Measurements from ENCODE around the gene SOHLH1. TPM values are rescaled to one million over a fixed set of nuclear protein-coding genes. Genes with fewer than 3 reads are reported as not detected.
"Not testable (repeated sequence)": the region's sequence is repeated elsewhere in the genome, so short reads cannot be mapped to it uniquely, and the experiment has no call there.

Gene SOHLH1
- total RNA-seq, 1 donor = not detected

- no peak overlapping the region for H3K4me3 ChIP-seq (ENCODE audit: low read depth, low read length)
- no peak for TF ChIP-seq CTCF (IDR thresholded peaks at IDR 0.05; ENCODE audit: insufficient read depth, low read depth, low read length)
- no peak for DNase-seq (ENCODE audit: low read depth)
Observed at GRCh38 chr9:135674977-135675376, 24.3 kb downstream of the SOHLH1 start.

GRCh38 chr9:135673941-135674340 lies 25.3 kb downstream of the SOHLH1 start:
- TF ChIP-seq CTCF (IDR thresholded peaks at IDR 0.05; ENCODE audit: insufficient read depth, low read depth, low read length) = no peak
- H3K4me3 ChIP-seq (ENCODE audit: low read depth, low read length) = no peak overlapping the region
- no peak for DNase-seq (ENCODE audit: low read depth)

GRCh38 chr9:135672786-135673185 lies 26.5 kb downstream of the SOHLH1 start:
- not testable (repeated sequence) for DNase-seq (ENCODE audit: low read depth); H3K4me3 ChIP-seq (ENCODE audit: low read depth, low read length)

GRCh38 chr9:135671591-135672041 lies 27.7 kb downstream of the SOHLH1 start:
- no peak for TF ChIP-seq CTCF (IDR thresholded peaks at IDR 0.05; ENCODE audit: insufficient read depth, low read depth, low read length)
- no peak overlapping the region for H3K4me3 ChIP-seq (ENCODE audit: low read depth, low read length)
- no peak for DNase-seq (ENCODE audit: low read depth)

- no peak for DNase-seq (ENCODE audit: low read depth)
- H3K4me3 ChIP-seq (ENCODE audit: low read depth, low read length) = no peak overlapping the region
- no peak for TF ChIP-seq CTCF (IDR thresholded peaks at IDR 0.05; ENCODE audit: insufficient read depth, low read depth, low read length)
Observed at GRCh38 chr9:135670721-135671590, 28.3 kb downstream of the SOHLH1 start.

- no peak for DNase-seq (ENCODE audit: low read depth)
- no peak for TF ChIP-seq CTCF (IDR thresholded peaks at IDR 0.05; ENCODE audit: insufficient read depth, low read depth, low read length)
- H3K4me3 ChIP-seq (ENCODE audit: low read depth, low read length) = no peak overlapping the region
Observed at GRCh38 chr9:135669616-135670285, 29.5 kb downstream of the SOHLH1 start.

- not testable (repeated sequence) for DNase-seq (ENCODE audit: low read depth); H3K4me3 ChIP-seq (ENCODE audit: low read depth, low read length)
Observed at GRCh38 chr9:135669018-135669417, 30.3 kb downstream of the SOHLH1 start.

Data from fibroblast of villous mesenchyme (primary cell).